Sigmoid colon (tissue), 3 donors: ENCODE data around the gene SOBP.
"Not testable (repeated sequence)": the region's sequence is repeated elsewhere in the genome, so short reads cannot be mapped to it uniquely, and the experiment has no call there.

Source experiments
- POLR2A ChIP-seq, 2 donors: fragments of 450-650 bp; IDR thresholded peaks; one replicate each; pipeline ENCODE4 v1.6.1; 2016; ENCODE audit warnings: antibody characterized with exemption in 2 of 2, mild to moderate bottlenecking in 2 of 2, moderate library complexity in 2 of 2
- TF ChIP-seq, protein P1 (sequence below), 4 experiments: fragments of 450-650 bp in 3 of 4; fragments of 200-600 bp in 1 of 4; IDR thresholded peaks; one replicate each; pipeline ENCODE4 v1.5.1; 2016 to 2019; ENCODE audit warnings: antibody characterized with exemption in 4 of 4, mild to moderate bottlenecking in 3 of 4, moderate library complexity in 2 of 4

DNA sequence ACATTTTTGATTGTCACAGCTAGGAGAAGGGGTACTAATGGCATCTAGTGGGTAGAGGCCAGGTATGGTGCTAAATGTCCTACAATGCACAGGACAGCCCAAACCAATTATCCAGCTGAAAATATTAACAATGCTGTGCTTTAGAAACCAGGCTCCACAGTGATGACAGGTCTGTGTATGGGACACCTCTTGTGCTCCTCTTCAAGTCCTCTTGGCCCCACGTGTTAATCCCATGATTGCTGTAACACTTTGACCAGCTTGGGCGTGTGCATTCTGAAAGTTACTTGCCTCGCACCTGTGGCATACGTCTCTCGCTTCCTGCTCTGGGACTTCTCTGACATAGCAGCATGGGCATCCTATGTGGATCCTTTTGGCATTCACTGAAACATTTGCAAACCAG lies 29.3 kb downstream of the SOBP start:
- TF ChIP-seq, protein P1, sequence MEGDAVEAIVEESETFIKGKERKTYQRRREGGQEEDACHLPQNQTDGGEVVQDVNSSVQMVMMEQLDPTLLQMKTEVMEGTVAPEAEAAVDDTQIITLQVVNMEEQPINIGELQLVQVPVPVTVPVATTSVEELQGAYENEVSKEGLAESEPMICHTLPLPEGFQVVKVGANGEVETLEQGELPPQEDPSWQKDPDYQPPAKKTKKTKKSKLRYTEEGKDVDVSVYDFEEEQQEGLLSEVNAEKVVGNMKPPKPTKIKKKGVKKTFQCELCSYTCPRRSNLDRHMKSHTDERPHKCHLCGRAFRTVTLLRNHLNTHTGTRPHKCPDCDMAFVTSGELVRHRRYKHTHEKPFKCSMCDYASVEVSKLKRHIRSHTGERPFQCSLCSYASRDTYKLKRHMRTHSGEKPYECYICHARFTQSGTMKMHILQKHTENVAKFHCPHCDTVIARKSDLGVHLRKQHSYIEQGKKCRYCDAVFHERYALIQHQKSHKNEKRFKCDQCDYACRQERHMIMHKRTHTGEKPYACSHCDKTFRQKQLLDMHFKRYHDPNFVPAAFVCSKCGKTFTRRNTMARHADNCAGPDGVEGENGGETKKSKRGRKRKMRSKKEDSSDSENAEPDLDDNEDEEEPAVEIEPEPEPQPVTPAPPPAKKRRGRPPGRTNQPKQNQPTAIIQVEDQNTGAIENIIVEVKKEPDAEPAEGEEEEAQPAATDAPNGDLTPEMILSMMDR (IDR thresholded peaks at IDR 0.05): not testable (repeated sequence)
- TF ChIP-seq POLR2A (IDR thresholded peaks at IDR 0.05): not testable (repeated sequence)
